OCI-LY1 (cell line): ENCODE measurements around the gene DUSP22.

Experiments
- H2AFZ ChIP-seq: fragments of 200-600 bp; sonication (generic), shearing (Covaris generic); 2 replicates; pipeline ENCODE4 v1.6.0; 2014; ENCODE audit warnings: antibody characterized with exemption, mild to moderate bottlenecking, low read length
- H3F3A ChIP-seq: fragments of 200-600 bp; sonication (generic), shearing (Covaris generic); 2 replicates; pipeline ENCODE4 v1.6.0; 2014; ENCODE audit warnings: mild to moderate bottlenecking, antibody characterized with exemption, low read length, moderate library complexity; ENCODE audit not compliant: insufficient read depth
- H3K27ac ChIP-seq: fragments of 200-600 bp; sonication (generic); 2 replicates; pipeline ENCODE4 v1.5.1; 2014; ENCODE audit warnings: low read length, mixed run types, mild to moderate bottlenecking, low read depth; ENCODE audit not compliant: poor library complexity, severe bottlenecking
- H3K27me3 ChIP-seq: fragments of 200-600 bp; sonication (generic); 2 replicates; pipeline ENCODE4 v1.6.0; 2014; ENCODE audit warnings: antibody characterized with exemption, mild to moderate bottlenecking, low read length, moderate library complexity; ENCODE audit not compliant: insufficient read depth
- H3K36me3 ChIP-seq: fragments of 200-600 bp; sonication (generic); 2 replicates; pipeline ENCODE4 v1.6.1; 2014; ENCODE audit warnings: mild to moderate bottlenecking, antibody characterized with exemption, low read length, moderate library complexity, mixed read lengths; ENCODE audit not compliant: insufficient read depth
- H3K4me1 ChIP-seq: fragments of 200-600 bp; sonication (generic); 2 replicates; pipeline ENCODE4 v1.5.1; 2014; ENCODE audit warnings: mild to moderate bottlenecking, low read length, moderate library complexity; ENCODE audit not compliant: insufficient read depth, severe bottlenecking
- H3K4me2 ChIP-seq: fragments of 200-600 bp; sonication (generic), shearing (Covaris generic); 2 replicates; pipeline ENCODE4 v1.6.1; 2014; ENCODE audit warnings: low read length
- H3K4me3 ChIP-seq: fragments of 200-600 bp; sonication (generic); 2 replicates; pipeline ENCODE4 v1.5.1; 2014; ENCODE audit warnings: low read length, low read depth, mild to moderate bottlenecking, mixed read lengths; ENCODE audit not compliant: poor library complexity, severe bottlenecking
- H3K79me2 ChIP-seq: fragments of 200-600 bp; shearing (Covaris generic); 2 replicates; pipeline ENCODE4 v1.6.1; 2016; ENCODE audit warnings: mixed run types, low read length, mixed read lengths; ENCODE audit not compliant: insufficient read depth
- H3K9ac ChIP-seq: fragments of 200-600 bp; sonication (generic), shearing (Covaris generic); 2 replicates; pipeline ENCODE4 v1.6.1; 2014; ENCODE audit warnings: mild to moderate bottlenecking, low read length, mixed read lengths
- H3K9me2 ChIP-seq: fragments of 200-600 bp; sonication (generic), shearing (Covaris generic); 2 replicates; pipeline ENCODE4 v1.6.1; 2014; ENCODE audit warnings: low read depth, mild to moderate bottlenecking, low read length, mixed read lengths
- H3K9me3 ChIP-seq: fragments of 200-600 bp; shearing (Covaris generic); 2 replicates; pipeline ENCODE4 v1.6.1; 2014; ENCODE audit warnings: low read length, mixed read lengths
- H4K20me1 ChIP-seq: fragments of 200-600 bp; sonication (generic), shearing (Covaris generic); 2 replicates; pipeline ENCODE4 v1.6.0; 2016; ENCODE audit warnings: mild to moderate bottlenecking, low read length; ENCODE audit not compliant: insufficient read depth
- EZH2 ChIP-seq: fragments of 200-600 bp; sonication (generic), shearing (Covaris generic); IDR thresholded peaks from 2 replicates; pipeline ENCODE4 v1.8.0; 2017; ENCODE audit warnings: borderline replicate concordance, mixed run types, mild to moderate bottlenecking, antibody characterized with exemption, low read length, moderate library complexity, mixed read lengths
- TF ChIP-seq, protein P1 (sequence below): fragments of 200-600 bp; sonication (generic), shearing (Covaris generic); IDR thresholded peaks from 2 replicates; pipeline ENCODE4 v1.5.1; 2017; ENCODE audit warnings: mild to moderate bottlenecking, antibody characterized with exemption, low read length, moderate library complexity, mixed read lengths

Gene DUSP22

DNA sequence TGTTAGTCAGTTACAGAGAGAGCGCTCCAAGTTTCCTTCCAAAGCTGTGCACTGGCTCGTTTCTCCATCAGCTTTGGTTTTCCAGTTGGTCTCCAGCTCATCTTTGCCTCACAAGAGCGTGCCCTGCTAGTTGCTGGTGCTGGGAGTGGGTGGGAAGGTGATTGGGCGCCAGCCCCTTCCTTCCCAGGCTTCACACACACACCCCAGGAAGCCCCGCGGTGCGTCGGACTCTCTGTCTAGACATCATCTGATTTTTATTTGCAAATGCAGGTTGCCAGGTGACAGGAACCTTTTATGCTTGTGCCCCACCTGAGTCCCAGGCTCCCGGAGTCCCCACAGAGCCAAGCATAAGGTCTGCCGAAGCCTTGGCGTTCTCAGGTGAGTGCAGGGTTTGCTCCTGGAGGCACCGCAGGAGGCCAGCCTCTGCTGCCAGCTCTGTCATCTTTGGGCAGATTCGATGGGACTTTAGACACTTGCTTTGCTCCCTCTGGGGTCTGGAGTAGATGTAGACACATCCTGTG, 106.3 kb downstream of the DUSP22 start:
- no peak overlapping the region for H2AFZ ChIP-seq
- H3K79me2 ChIP-seq = no peaks in the 10 kb centered on the region; the same call in 1 of the 2 replicates
- peaks cover 93% of the 10 kb centered on the region for H3K36me3 ChIP-seq
- TF ChIP-seq, protein P1, sequence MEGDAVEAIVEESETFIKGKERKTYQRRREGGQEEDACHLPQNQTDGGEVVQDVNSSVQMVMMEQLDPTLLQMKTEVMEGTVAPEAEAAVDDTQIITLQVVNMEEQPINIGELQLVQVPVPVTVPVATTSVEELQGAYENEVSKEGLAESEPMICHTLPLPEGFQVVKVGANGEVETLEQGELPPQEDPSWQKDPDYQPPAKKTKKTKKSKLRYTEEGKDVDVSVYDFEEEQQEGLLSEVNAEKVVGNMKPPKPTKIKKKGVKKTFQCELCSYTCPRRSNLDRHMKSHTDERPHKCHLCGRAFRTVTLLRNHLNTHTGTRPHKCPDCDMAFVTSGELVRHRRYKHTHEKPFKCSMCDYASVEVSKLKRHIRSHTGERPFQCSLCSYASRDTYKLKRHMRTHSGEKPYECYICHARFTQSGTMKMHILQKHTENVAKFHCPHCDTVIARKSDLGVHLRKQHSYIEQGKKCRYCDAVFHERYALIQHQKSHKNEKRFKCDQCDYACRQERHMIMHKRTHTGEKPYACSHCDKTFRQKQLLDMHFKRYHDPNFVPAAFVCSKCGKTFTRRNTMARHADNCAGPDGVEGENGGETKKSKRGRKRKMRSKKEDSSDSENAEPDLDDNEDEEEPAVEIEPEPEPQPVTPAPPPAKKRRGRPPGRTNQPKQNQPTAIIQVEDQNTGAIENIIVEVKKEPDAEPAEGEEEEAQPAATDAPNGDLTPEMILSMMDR = no peak
- TF ChIP-seq EZH2 = no peak
- H3K4me3 ChIP-seq = no peak overlapping the region
- no peak overlapping the region for H3K27ac ChIP-seq
- peaks cover 46% of the 10 kb centered on the region for H3K4me1 ChIP-seq
- no peak overlapping the region for H3K9ac ChIP-seq
- H3K9me3 ChIP-seq = no peaks in the 10 kb centered on the region
- H3K9me2 ChIP-seq = no peaks in the 10 kb centered on the region
- no peak overlapping the region for H3K4me2 ChIP-seq
- H3F3A ChIP-seq = no peaks in the 10 kb centered on the region
- H4K20me1 ChIP-seq = no peaks in the 10 kb centered on the region
- H3K27me3 ChIP-seq = no peaks in the 10 kb centered on the region

DNA sequence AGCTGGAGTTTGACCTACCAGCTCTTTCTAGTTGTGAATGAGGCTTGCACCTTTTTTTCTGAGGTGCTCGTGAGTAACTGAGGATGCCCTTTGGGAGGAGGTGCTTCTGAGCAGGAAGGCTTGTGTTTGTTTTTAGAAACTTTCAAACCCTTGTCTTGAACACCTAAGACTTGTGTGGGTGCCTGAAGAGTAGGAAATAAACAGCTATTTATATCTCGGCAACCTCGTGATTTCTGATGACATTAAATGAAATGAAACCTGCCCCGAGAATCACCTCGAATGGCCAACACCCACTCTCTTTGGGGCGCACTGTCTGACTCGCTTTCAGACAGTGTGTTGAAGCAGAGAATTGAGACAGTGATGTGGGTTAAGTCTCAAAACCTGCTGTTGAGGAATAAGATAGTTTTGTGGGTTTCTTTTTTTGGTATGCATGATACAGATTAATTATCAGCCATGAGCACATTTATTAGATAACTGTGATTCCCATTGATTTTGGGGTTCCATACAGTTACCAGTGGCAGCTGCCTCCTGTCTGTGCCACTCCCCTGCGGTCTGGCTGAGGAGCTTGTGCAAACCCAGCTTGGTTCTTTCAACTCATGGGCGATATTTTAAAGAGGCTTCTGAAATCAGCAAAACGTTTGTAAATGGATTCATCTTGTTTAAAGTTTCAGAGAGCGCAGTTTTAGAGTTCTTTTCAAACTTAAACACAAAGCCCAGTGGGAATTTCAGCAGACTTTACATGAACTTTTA, 107.7 kb downstream of the DUSP22 start:
- H4K20me1 ChIP-seq = no peaks in the 10 kb centered on the region
- no peak overlapping the region for H3K27ac ChIP-seq
- peaks cover 46% of the 10 kb centered on the region for H3K4me1 ChIP-seq
- no peaks in the 10 kb centered on the region for H3F3A ChIP-seq
- H3K9ac ChIP-seq = no peak overlapping the region
- peaks cover 93% of the 10 kb centered on the region for H3K36me3 ChIP-seq
- H2AFZ ChIP-seq = no peak overlapping the region
- H3K9me2 ChIP-seq = no peaks in the 10 kb centered on the region
- H3K4me3 ChIP-seq = no peak overlapping the region
- no peak overlapping the region for H3K4me2 ChIP-seq
- no peaks in the 10 kb centered on the region for H3K27me3 ChIP-seq
- no peaks in the 10 kb centered on the region for H3K9me3 ChIP-seq
- no peaks in the 10 kb centered on the region for H3K79me2 ChIP-seq
- TF ChIP-seq, protein P1 = no peak
- no peak for TF ChIP-seq EZH2

DNA sequence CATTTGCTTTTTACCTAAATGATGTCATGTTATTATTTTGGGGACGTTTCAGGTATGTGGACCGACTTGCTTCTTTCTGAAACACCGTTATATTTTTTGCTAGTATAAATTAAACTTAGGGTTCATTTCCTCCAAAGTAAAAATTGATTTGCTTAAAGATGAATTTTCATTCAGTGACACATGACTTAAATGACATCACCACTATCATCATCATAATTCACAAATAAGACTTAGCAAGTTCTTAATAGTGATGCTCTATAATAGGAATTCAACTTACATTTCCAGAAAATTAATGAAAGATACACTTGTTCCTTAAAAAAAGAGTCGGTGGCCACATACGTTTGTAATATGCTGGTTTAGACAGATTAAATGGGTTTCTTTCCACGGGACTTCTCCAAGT, 108.5 kb downstream of the DUSP22 start:
- H3K9me2 ChIP-seq = no peaks in the 10 kb centered on the region
- H3K9ac ChIP-seq = no peak overlapping the region
- no peak for TF ChIP-seq EZH2
- TF ChIP-seq, protein P1 = no peak
- no peak overlapping the region for H2AFZ ChIP-seq
- H3F3A ChIP-seq = no peaks in the 10 kb centered on the region
- no peaks in the 10 kb centered on the region for H4K20me1 ChIP-seq
- no peak overlapping the region for H3K4me3 ChIP-seq
- no peaks in the 10 kb centered on the region for H3K27me3 ChIP-seq
- no peaks in the 10 kb centered on the region for H3K9me3 ChIP-seq
- peaks cover 93% of the 10 kb centered on the region for H3K36me3 ChIP-seq
- no peak overlapping the region for H3K4me2 ChIP-seq
- H3K79me2 ChIP-seq = no peaks in the 10 kb centered on the region
- H3K4me1 ChIP-seq = peaks cover 44% of the 10 kb centered on the region
- H3K27ac ChIP-seq = no peak overlapping the region
